WTC11 (cell line): Measurements from ENCODE around the gene SEMA5B. TPM values are rescaled to one million over a fixed set of nuclear protein-coding genes. Genes with fewer than 3 reads are reported as not detected.

ENCODE experiments used
- ATAC-seq: fragments of 200-7000 bp; cut with Tn5 transposase; 2 replicates; pipeline ENCODE4 v1.10.0; 2021; ENCODE audit warnings: mild to moderate bottlenecking, moderate library complexity
- CTCF ChIA-PET: fragments of 300-600 bp; sonication (Branson Sonifier 250); formaldehyde crosslinking; loops from one replicate; lab custom pipeline; 2021; ENCODE audit warnings: antibody characterized with exemption; lab: Charles Lee
- POLR2A ChIA-PET: fragments of 350-600 bp; sonication (Branson Sonifier 250); formaldehyde crosslinking; loops from one replicate; lab custom pipeline; 2021; ENCODE audit warnings: antibody characterized with exemption; lab: Charles Lee
- DNase-seq: peaks from one replicate; pipeline ENCODE4 v3.0.0; 2021; ENCODE audit warnings: low spot score
- H3K27ac Mint-ChIP-seq: 2 replicates; pipeline ENCODE4 v1.8.0; 2021; ENCODE audit warnings: mixed read lengths
- H3K27me3 Mint-ChIP-seq: 2 replicates; pipeline ENCODE4 v1.8.0; 2021; ENCODE audit warnings: low read depth, mild to moderate bottlenecking, moderate library complexity, mixed read lengths
- H3K36me3 Mint-ChIP-seq: 2 replicates; pipeline ENCODE4 v1.8.0; 2021; ENCODE audit warnings: mixed read lengths
- H3K4me1 Mint-ChIP-seq: 2 replicates; pipeline ENCODE4 v1.8.0; 2022; ENCODE audit warnings: mixed read lengths
- H3K4me3 Mint-ChIP-seq: 2 replicates; pipeline ENCODE4 v1.8.0; 2021; ENCODE audit warnings: mild to moderate bottlenecking, moderate library complexity, mixed read lengths
- H3K9me3 Mint-ChIP-seq: 2 replicates; pipeline ENCODE4 v1.8.0; 2021; ENCODE audit warnings: mixed read lengths
- ATF3 ChIP-seq: sonication (generic); formaldehyde crosslinking; conservative IDR thresholded peaks from 2 replicates; pipeline ENCODE4 v1.8.1; 2022; ENCODE audit warnings: mild to moderate bottlenecking, missing genetic modification reagents
- E2F4 ChIP-seq: sonication (generic); formaldehyde crosslinking; IDR thresholded peaks from 2 replicates; pipeline ENCODE4 v1.8.1; 2022; ENCODE audit warnings: low read depth, mild to moderate bottlenecking, moderate library complexity, missing genetic modification reagents, borderline replicate concordance
- ELF4 ChIP-seq: sonication (generic); formaldehyde crosslinking; IDR thresholded peaks from 2 replicates; pipeline ENCODE4 v1.8.1; 2022; ENCODE audit warnings: low read depth, mild to moderate bottlenecking, moderate library complexity, missing genetic modification reagents
- FOXJ3 ChIP-seq: sonication (generic); formaldehyde crosslinking; IDR thresholded peaks from 2 replicates; pipeline ENCODE4 v1.9.0; 2021; ENCODE audit warnings: missing genetic modification reagents, mild to moderate bottlenecking, borderline replicate concordance
- FOXP1 ChIP-seq: sonication (generic); formaldehyde crosslinking; IDR thresholded peaks from 2 replicates; pipeline ENCODE4 v1.8.0; 2022; ENCODE audit warnings: missing genetic modification reagents, mild to moderate bottlenecking, moderate library complexity, borderline replicate concordance
- GABPB1 ChIP-seq: sonication (generic); formaldehyde crosslinking; IDR thresholded peaks from 2 replicates; pipeline ENCODE4 v1.8.1; 2023; ENCODE audit warnings: mild to moderate bottlenecking, missing genetic modification reagents
- GRHL2 ChIP-seq: fragments of 250-450 bp; sonication (Bioruptor Pico); IDR thresholded peaks from 2 replicates; pipeline ENCODE4 v1.8.0; 2022; ENCODE audit warnings: mild to moderate bottlenecking, moderate library complexity; ENCODE audit not compliant: insufficient replicate concordance, severe bottlenecking
- IRF2 ChIP-seq: sonication (generic); formaldehyde crosslinking; IDR thresholded peaks from 2 replicates; pipeline ENCODE4 v1.8.0; 2022; ENCODE audit warnings: low read depth, missing genetic modification reagents, borderline replicate concordance
- NFE2L1 ChIP-seq: sonication (generic); formaldehyde crosslinking; IDR thresholded peaks from 2 replicates; pipeline ENCODE4 v1.8.1; 2023; ENCODE audit warnings: missing genetic modification reagents
- OVOL2 ChIP-seq: fragments of 250-450 bp; sonication (Bioruptor Pico); IDR thresholded peaks from 2 replicates; pipeline ENCODE4 v1.9.0; 2021; ENCODE audit warnings: mild to moderate bottlenecking, borderline replicate concordance
- PRRX2 ChIP-seq: fragments of 250-450 bp; sonication (Bioruptor Pico); IDR thresholded peaks from 2 replicates; pipeline ENCODE4 v1.8.0; 2021; ENCODE audit warnings: mild to moderate bottlenecking
- RELA ChIP-seq: sonication (generic); formaldehyde crosslinking; IDR thresholded peaks from 2 replicates; pipeline ENCODE4 v1.8.1; 2022; ENCODE audit warnings: missing genetic modification reagents, mild to moderate bottlenecking, borderline replicate concordance
- TEAD1 ChIP-seq: sonication (generic); formaldehyde crosslinking; IDR thresholded peaks from 2 replicates; pipeline ENCODE4 v1.8.0; 2022; ENCODE audit warnings: mild to moderate bottlenecking, missing genetic modification reagents
- ZBTB21 ChIP-seq: sonication (generic); formaldehyde crosslinking; IDR thresholded peaks from 2 replicates; pipeline ENCODE4 v1.8.1; 2023; ENCODE audit warnings: mild to moderate bottlenecking, missing genetic modification reagents, borderline replicate concordance
- ZNF263 ChIP-seq: sonication (generic); formaldehyde crosslinking; IDR thresholded peaks from 2 replicates; pipeline ENCODE4 v1.8.1; 2022; ENCODE audit warnings: low read depth, mild to moderate bottlenecking, moderate library complexity, missing genetic modification reagents
- ZNF281 ChIP-seq: sonication (generic); formaldehyde crosslinking; IDR thresholded peaks from 2 replicates; pipeline ENCODE4 v1.8.0; 2023; ENCODE audit warnings: mild to moderate bottlenecking, missing genetic modification reagents
- total RNA-seq: library from RNA; stranded (reverse); gene quantifications from 3 replicates; pipeline ENCODE4 v1.2.3, GENCODE V29; 2021
- TF ChIP-seq, protein P1 (sequence below): sonication (generic); formaldehyde crosslinking; IDR thresholded peaks from 2 replicates; pipeline ENCODE4 v1.8.1; 2022; ENCODE audit warnings: mild to moderate bottlenecking, missing genetic modification reagents, moderate library complexity, borderline replicate concordance
- TF ChIP-seq, protein P2 (sequence below): sonication (generic); formaldehyde crosslinking; IDR thresholded peaks from 2 replicates; pipeline ENCODE4 v1.8.1; 2023; ENCODE audit warnings: mild to moderate bottlenecking, missing genetic modification reagents, moderate library complexity
- TF ChIP-seq, protein P3 (sequence below): sonication (generic); formaldehyde crosslinking; IDR thresholded peaks from 2 replicates; pipeline ENCODE4 v1.8.0; 2022; ENCODE audit warnings: missing genetic modification reagents
- TF ChIP-seq, protein P4 (sequence below): sonication (generic); formaldehyde crosslinking; IDR thresholded peaks from 2 replicates; pipeline ENCODE4 v1.8.1; 2022; ENCODE audit warnings: missing genetic modification reagents, borderline replicate concordance

Gene SEMA5B
- total RNA-seq, 1 experiment from 2014 or later: 20.7 TPM

GRCh38 chr3:123037015-123037375 is 9.4 kb upstream of the SEMA5B start (continued):
- TF ChIP-seq, protein P1, sequence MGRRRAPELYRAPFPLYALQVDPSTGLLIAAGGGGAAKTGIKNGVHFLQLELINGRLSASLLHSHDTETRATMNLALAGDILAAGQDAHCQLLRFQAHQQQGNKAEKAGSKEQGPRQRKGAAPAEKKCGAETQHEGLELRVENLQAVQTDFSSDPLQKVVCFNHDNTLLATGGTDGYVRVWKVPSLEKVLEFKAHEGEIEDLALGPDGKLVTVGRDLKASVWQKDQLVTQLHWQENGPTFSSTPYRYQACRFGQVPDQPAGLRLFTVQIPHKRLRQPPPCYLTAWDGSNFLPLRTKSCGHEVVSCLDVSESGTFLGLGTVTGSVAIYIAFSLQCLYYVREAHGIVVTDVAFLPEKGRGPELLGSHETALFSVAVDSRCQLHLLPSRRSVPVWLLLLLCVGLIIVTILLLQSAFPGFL (CRISPR knock-in tag): no peak
- no peak for TF ChIP-seq FOXP1 (CRISPR knock-in tag)
- no peak for TF ChIP-seq PRRX2 (CRISPR knock-in tag)
- TF ChIP-seq RELA (CRISPR knock-in tag): no peak
- TF ChIP-seq NFE2L1 (CRISPR knock-in tag): no peak
- TF ChIP-seq GRHL2: no peak
- TF ChIP-seq, all 79 proteins: peak for 0

DNA sequence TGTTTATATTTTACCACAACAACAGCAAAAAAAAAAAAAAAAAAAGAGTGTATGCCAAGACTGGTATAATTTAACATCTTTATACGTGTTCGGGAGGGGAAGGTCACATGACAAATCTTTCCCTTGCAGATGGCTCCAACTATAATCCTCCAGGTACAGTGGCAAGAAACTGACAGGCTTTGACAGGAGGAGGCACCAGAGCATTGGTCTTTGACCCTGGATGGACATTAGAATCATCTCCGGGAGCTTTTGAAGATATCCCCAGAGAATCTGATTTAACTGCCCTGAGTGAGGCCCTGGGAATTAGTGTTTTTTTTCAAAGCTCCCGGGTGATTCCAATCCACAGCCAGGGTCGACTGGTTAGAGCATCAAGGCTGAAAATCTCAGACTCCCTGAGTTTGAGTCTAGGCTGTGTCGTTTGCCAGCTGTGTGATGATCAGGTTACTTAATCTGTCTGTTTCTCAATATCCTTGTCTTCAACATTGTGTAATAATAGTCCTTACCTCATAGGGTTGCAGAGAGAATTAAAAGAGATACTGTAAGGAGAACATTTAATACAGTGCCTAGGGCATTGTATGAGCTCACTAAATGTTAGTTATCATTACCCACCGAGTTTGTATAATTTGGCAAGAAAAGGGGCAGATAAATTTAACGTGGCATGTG is 8.9 kb upstream of the SEMA5B start:
- DNase-seq (no peak), ATAC-seq (no peak)
- ChIA-PET CTCF (interaction anchor here (0.8 kb wide), 1 partner anchor 9 kb away, joined by 3 read pairs; the partner anchor contains the start of gene SEMA5B), POLR2A (no interaction called here)
- Mint-ChIP-seq H3K4me3 (no peak overlapping the region), H3K9me3 (no peaks in the 10 kb centered on the region), H3K27me3 (peaks cover 6% of the 10 kb centered on the region), H3K36me3 (no peaks in the 10 kb centered on the region), H3K27ac (no peak overlapping the region), H3K4me1 (peaks cover 6% of the 10 kb centered on the region; the same call in 1 of the 2 replicates)
- no peak for TF ChIP-seq E2F4 (CRISPR knock-in tag)
- no peak for TF ChIP-seq FOXJ3 (CRISPR knock-in tag)
- TF ChIP-seq OVOL2 (CRISPR knock-in tag): no peak
- TF ChIP-seq, protein P2, sequence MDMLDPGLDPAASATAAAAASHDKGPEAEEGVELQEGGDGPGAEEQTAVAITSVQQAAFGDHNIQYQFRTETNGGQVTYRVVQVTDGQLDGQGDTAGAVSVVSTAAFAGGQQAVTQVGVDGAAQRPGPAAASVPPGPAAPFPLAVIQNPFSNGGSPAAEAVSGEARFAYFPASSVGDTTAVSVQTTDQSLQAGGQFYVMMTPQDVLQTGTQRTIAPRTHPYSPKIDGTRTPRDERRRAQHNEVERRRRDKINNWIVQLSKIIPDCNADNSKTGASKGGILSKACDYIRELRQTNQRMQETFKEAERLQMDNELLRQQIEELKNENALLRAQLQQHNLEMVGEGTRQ (CRISPR knock-in tag): peak; percentile 31; the same call in 1 of the 2 replicates

DNA sequence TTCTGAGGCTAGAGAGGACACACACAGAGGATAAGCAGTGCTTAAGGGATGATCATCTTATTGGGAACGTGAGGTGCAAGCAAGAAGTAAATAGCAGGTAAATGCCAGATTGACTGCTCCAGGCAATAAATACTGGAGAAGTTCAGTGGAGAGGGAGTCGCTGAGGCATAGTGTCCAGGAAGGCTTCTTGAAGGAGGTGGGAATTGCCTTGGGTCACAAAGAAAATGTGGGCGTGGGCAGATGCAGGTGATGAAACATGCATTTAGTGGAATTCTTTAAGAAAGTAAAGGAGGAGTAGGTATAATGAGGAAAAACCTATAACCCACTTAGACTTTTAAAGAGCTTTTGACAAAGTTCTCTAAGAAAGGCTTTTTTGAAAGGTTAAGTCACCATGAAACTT is 7.4 kb upstream of the SEMA5B start:
- ChIA-PET CTCF (no interaction called here), POLR2A (no interaction called here)
- DNase-seq (no peak), ATAC-seq (no peak)
- H3K27ac Mint-ChIP-seq: no peak overlapping the region
- no peak overlapping the region for H3K4me3 Mint-ChIP-seq
- peaks cover 8% of the 10 kb centered on the region for H3K27me3 Mint-ChIP-seq
- peaks cover 6% of the 10 kb centered on the region; the same call in 1 of the 2 replicates for H3K4me1 Mint-ChIP-seq
- H3K36me3 Mint-ChIP-seq: no peaks in the 10 kb centered on the region
- no peaks in the 10 kb centered on the region for H3K9me3 Mint-ChIP-seq
- no peak for TF ChIP-seq ZBTB21 (CRISPR knock-in tag)
- TF ChIP-seq ZNF263 (CRISPR knock-in tag): no peak
- TF ChIP-seq, protein P3, sequence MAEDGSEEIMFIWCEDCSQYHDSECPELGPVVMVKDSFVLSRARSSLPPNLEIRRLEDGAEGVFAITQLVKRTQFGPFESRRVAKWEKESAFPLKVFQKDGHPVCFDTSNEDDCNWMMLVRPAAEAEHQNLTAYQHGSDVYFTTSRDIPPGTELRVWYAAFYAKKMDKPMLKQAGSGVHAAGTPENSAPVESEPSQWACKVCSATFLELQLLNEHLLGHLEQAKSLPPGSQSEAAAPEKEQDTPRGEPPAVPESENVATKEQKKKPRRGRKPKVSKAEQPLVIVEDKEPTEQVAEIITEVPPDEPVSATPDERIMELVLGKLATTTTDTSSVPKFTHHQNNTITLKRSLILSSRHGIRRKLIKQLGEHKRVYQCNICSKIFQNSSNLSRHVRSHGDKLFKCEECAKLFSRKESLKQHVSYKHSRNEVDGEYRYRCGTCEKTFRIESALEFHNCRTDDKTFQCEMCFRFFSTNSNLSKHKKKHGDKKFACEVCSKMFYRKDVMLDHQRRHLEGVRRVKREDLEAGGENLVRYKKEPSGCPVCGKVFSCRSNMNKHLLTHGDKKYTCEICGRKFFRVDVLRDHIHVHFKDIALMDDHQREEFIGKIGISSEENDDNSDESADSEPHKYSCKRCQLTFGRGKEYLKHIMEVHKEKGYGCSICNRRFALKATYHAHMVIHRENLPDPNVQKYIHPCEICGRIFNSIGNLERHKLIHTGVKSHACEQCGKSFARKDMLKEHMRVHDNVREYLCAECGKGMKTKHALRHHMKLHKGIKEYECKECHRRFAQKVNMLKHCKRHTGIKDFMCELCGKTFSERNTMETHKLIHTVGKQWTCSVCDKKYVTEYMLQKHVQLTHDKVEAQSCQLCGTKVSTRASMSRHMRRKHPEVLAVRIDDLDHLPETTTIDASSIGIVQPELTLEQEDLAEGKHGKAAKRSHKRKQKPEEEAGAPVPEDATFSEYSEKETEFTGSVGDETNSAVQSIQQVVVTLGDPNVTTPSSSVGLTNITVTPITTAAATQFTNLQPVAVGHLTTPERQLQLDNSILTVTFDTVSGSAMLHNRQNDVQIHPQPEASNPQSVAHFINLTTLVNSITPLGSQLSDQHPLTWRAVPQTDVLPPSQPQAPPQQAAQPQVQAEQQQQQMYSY (CRISPR knock-in tag): no peak
- no peak for TF ChIP-seq ATF3 (CRISPR knock-in tag)
- TF ChIP-seq, protein P4, sequence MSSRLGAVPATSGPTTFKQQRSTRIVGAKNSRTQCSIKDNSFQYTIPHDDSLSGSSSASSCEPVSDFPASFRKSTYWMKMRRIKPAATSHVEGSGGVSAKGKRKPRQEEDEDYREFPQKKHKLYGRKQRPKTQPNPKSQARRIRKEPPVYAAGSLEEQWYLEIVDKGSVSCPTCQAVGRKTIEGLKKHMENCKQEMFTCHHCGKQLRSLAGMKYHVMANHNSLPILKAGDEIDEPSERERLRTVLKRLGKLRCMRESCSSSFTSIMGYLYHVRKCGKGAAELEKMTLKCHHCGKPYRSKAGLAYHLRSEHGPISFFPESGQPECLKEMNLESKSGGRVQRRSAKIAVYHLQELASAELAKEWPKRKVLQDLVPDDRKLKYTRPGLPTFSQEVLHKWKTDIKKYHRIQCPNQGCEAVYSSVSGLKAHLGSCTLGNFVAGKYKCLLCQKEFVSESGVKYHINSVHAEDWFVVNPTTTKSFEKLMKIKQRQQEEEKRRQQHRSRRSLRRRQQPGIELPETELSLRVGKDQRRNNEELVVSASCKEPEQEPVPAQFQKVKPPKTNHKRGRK (CRISPR knock-in tag): no peak
- TF ChIP-seq, protein P2 (CRISPR knock-in tag): no peak
- no peak for TF ChIP-seq TEAD1 (CRISPR knock-in tag)
- no peak for TF ChIP-seq GABPB1 (CRISPR knock-in tag)
- no peak for TF ChIP-seq IRF2 (CRISPR knock-in tag)
- no peak for TF ChIP-seq ELF4 (CRISPR knock-in tag)
- no peak for TF ChIP-seq ZNF281 (CRISPR knock-in tag)
